OCI-LY3 (cell line): ENCODE data around the gene WNT7A.

Experiments used
- EZH2phosphoT487 ChIP-seq: fragments of 200-600 bp; shearing (Covaris generic); IDR thresholded peaks from 2 replicates; pipeline ENCODE4 v1.6.1; 2018; ENCODE audit warnings: antibody characterized with exemption, mixed run types, low read depth
- TF ChIP-seq, protein P1 (sequence below): fragments of 200-600, 300-600 bp; sonication (generic); IDR thresholded peaks from 2 replicates; pipeline ENCODE4 v1.5.1; 2014; ENCODE audit warnings: antibody characterized with exemption, low read length, low read depth

DNA sequence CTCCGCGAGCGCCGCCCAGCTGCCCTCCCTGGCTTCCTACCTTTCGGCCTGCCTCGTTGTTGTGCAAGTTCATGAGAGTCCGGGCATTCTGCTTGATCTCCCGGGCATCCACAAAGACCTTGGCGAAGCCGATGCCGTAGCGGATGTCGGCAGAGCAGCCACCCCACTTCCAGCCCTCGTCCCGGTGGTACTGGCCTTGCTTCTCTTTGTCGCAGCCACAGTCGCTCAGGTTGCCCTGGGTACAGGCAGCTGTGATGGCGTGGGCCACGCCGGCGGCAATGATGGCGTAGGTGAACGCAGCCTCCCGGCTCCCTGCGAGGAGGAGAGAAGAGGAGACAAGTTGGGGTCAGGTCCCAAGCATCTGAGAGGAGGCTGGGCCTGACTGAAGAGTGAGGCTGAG lies 25.4 kb downstream of the WNT7A start:
- TF ChIP-seq, protein P1, sequence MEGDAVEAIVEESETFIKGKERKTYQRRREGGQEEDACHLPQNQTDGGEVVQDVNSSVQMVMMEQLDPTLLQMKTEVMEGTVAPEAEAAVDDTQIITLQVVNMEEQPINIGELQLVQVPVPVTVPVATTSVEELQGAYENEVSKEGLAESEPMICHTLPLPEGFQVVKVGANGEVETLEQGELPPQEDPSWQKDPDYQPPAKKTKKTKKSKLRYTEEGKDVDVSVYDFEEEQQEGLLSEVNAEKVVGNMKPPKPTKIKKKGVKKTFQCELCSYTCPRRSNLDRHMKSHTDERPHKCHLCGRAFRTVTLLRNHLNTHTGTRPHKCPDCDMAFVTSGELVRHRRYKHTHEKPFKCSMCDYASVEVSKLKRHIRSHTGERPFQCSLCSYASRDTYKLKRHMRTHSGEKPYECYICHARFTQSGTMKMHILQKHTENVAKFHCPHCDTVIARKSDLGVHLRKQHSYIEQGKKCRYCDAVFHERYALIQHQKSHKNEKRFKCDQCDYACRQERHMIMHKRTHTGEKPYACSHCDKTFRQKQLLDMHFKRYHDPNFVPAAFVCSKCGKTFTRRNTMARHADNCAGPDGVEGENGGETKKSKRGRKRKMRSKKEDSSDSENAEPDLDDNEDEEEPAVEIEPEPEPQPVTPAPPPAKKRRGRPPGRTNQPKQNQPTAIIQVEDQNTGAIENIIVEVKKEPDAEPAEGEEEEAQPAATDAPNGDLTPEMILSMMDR, result no peak
- no peak for TF ChIP-seq EZH2phosphoT487
